SK-N-MC (cell line): Measurements from ENCODE around the gene NEUROD2.

Experiments
- EZH2 ChIP-seq: fragments of 200-600 bp; sonication (generic); IDR thresholded peaks from one replicate; pipeline ENCODE4 v1.6.1; 2017; ENCODE audit warnings: antibody characterized with exemption
- FOXP2 ChIP-seq: optimal IDR thresholded peaks from 2 replicates; pipeline ENCODE3; 2011; ENCODE audit warnings: mild to moderate bottlenecking, moderate library complexity; ENCODE audit not compliant: insufficient read depth; ENCODE audit errors: extremely low read length, control extremely low read depth
- POLR2AphosphoS5 ChIP-seq: IDR thresholded peaks from 2 replicates; pipeline ENCODE4 v1.6.1; 2012; ENCODE audit warnings: mild to moderate bottlenecking, low read depth, low read length, borderline replicate concordance

DNA sequence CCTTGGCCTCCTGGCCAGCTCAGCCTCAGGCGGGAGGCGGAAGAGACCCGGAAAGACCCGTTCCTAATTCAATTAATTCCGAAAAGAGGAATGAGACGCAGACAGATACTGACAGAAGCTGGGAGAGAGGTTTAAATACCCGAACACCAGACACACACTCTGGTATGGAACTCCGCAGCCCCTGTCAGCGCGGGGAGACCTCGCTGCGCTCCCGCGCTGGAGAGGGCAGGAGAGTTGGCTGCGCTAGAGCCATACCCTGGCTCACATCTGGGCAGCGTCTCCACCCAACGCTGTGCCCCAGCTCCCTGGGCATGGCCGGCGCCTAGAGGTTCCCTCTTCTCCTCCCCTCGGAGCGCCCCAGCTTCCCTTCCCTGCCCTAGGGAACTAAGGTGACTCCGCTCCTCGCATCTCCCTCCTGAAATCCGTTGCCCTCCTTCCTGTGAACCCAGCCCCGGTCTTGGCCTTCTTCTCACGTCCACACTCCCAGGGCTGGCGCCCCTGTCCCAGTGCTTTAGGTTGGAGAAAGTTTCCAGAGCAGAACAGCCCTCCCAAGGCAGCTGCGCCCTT, 8.0 kb downstream of the NEUROD2 start:
- no peak for TF ChIP-seq EZH2
- TF ChIP-seq POLR2AphosphoS5 = no peak
- TF ChIP-seq FOXP2 = no peak
